DOHH2 (cell line): ENCODE results near the gene FBXL5.
A peak's percentile ranks its signal among the peaks of the same experiment; 100 is the strongest.

ENCODE experiments used
- H3F3A ChIP-seq: fragments of 200-600 bp; sonication (generic), shearing (Covaris generic); 2 replicates; pipeline ENCODE4 v1.6.0; 2016; ENCODE audit warnings: antibody characterized with exemption, mild to moderate bottlenecking; ENCODE audit not compliant: control insufficient read depth, insufficient read depth
- H3K27ac ChIP-seq: fragments of 200-600 bp; sonication (generic); 2 replicates; pipeline ENCODE4 v1.5.1; 2014; ENCODE audit warnings: low read depth, mild to moderate bottlenecking, low read length, moderate library complexity
- H3K27me3 ChIP-seq: fragments of 200-600 bp; sonication (generic); 2 replicates; pipeline ENCODE4 v1.6.1; 2014; ENCODE audit warnings: mild to moderate bottlenecking, low read length, mixed read lengths; ENCODE audit not compliant: control insufficient read depth
- H3K36me3 ChIP-seq: fragments of 200-600 bp; sonication (generic); 2 replicates; pipeline ENCODE4 v1.6.1; 2014; ENCODE audit warnings: mild to moderate bottlenecking, low read length, moderate library complexity, mixed read lengths; ENCODE audit not compliant: control insufficient read depth
- H3K4me1 ChIP-seq: fragments of 200-600 bp; sonication (generic); 2 replicates; pipeline ENCODE4 v1.6.1; 2014; ENCODE audit warnings: mild to moderate bottlenecking, low read length, mixed read lengths; ENCODE audit not compliant: control insufficient read depth
- H3K4me2 ChIP-seq: fragments of 200-600 bp; sonication (generic); 2 replicates; pipeline ENCODE4 v1.6.0; 2014; ENCODE audit warnings: mild to moderate bottlenecking, low read length, moderate library complexity
- H3K4me3 ChIP-seq: fragments of 200-600 bp; sonication (generic); 2 replicates; pipeline ENCODE4 v1.5.1; 2014; ENCODE audit warnings: mild to moderate bottlenecking, low read length, mixed read lengths
- H3K79me2 ChIP-seq: fragments of 200-600 bp; sonication (generic); 2 replicates; pipeline ENCODE4 v1.6.1; 2014; ENCODE audit warnings: mild to moderate bottlenecking, low read length, mixed read lengths; ENCODE audit not compliant: control insufficient read depth
- H3K9me2 ChIP-seq: fragments of 200-600 bp; sonication (generic); replicated peaks from 2 replicates; pipeline ENCODE4 v1.6.1; 2014; ENCODE audit warnings: mild to moderate bottlenecking, low read length, mixed read lengths; ENCODE audit not compliant: control insufficient read depth
- H3K9me3 ChIP-seq: fragments of 200-600 bp; sonication (generic); 2 replicates; pipeline ENCODE4 v1.6.1; 2014; ENCODE audit warnings: antibody characterized with exemption, low read length, mixed read lengths; ENCODE audit not compliant: control insufficient read depth, insufficient read depth
- H4K20me1 ChIP-seq: fragments of 200-600 bp; sonication (generic); 2 replicates; pipeline ENCODE4 v1.6.0; 2014; ENCODE audit warnings: low read depth, mild to moderate bottlenecking, antibody characterized with exemption, low read length, moderate library complexity; ENCODE audit not compliant: control insufficient read depth, insufficient read depth
- EZH2phosphoT487 ChIP-seq: fragments of 200-600 bp; sonication (generic); IDR thresholded peaks from 2 replicates; pipeline ENCODE4 v1.6.1; 2017; ENCODE audit warnings: borderline replicate concordance, mild to moderate bottlenecking, antibody characterized with exemption, low read length, moderate library complexity, mixed read lengths
- TF ChIP-seq, protein P1 (sequence below): fragments of 200-600 bp; sonication (generic); IDR thresholded peaks from one replicate; pipeline ENCODE4 v1.5.1; 2014; ENCODE audit warnings: antibody characterized with exemption, mild to moderate bottlenecking, low read depth, low read length; ENCODE audit not compliant: poor library complexity, severe bottlenecking

The FBXL5 gene

DNA sequence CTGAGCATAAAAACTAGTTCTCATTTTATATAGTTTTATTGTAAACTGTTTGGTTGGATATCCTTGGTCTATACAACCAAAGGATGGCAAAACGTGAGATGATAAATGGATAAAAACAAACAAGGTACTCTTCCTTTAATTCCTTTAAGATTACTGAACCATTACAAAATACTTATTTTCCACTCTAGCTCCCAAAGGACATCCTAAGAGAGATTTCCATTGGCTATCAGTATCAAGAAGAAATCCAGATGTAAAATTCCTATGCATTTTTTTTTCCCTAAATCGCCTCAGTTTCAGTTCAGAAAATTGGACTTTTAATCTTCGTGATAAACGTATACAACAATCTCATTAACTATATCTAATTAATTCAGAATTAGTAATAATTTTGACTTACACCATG is 2.3 kb downstream of the FBXL5 start:
- no peaks in the 10 kb centered on the region for H3K27me3 ChIP-seq
- peaks cover 5% of the 10 kb centered on the region for H4K20me1 ChIP-seq
- peaks cover 66% of the 10 kb centered on the region for H3K4me1 ChIP-seq
- TF ChIP-seq, protein P1, sequence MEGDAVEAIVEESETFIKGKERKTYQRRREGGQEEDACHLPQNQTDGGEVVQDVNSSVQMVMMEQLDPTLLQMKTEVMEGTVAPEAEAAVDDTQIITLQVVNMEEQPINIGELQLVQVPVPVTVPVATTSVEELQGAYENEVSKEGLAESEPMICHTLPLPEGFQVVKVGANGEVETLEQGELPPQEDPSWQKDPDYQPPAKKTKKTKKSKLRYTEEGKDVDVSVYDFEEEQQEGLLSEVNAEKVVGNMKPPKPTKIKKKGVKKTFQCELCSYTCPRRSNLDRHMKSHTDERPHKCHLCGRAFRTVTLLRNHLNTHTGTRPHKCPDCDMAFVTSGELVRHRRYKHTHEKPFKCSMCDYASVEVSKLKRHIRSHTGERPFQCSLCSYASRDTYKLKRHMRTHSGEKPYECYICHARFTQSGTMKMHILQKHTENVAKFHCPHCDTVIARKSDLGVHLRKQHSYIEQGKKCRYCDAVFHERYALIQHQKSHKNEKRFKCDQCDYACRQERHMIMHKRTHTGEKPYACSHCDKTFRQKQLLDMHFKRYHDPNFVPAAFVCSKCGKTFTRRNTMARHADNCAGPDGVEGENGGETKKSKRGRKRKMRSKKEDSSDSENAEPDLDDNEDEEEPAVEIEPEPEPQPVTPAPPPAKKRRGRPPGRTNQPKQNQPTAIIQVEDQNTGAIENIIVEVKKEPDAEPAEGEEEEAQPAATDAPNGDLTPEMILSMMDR = no peak
- TF ChIP-seq EZH2phosphoT487 = no peak
- H3K79me2 ChIP-seq = peaks cover 74% of the 10 kb centered on the region
- no peak overlapping the region for H3K27ac ChIP-seq
- peak overlapping the region; percentile 94 for H3K4me3 ChIP-seq
- peak overlapping the region; percentile 73 for H3K4me2 ChIP-seq
- peaks cover 17% of the 10 kb centered on the region; the same call in 1 of the 2 replicates for H3K36me3 ChIP-seq
- peaks cover 20% of the 10 kb centered on the region for H3F3A ChIP-seq
- H3K9me3 ChIP-seq = no peaks in the 10 kb centered on the region
- no peaks in the 10 kb centered on the region for H3K9me2 ChIP-seq

DNA sequence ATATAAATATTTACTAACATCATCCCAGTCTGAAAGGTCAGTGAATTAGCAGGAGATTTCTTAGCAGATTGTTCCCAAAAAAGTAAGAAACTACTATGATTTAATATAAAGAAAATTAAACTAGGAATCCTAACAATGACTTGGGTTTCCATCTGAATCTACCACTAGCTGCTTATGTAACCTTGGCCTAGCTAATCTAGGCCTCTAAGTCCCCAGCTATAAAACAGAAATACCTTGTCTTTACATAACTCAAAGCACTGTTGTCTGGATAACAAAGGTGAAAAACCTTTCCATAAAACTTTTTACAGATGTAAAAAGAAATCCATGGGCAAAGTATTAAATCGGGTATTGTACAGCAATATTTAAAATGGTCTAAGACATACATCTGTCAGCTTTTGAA is 3.0 kb downstream of the FBXL5 start:
- Histone ChIP-seq H3K4me2 (peak overlapping the region; percentile 73), H3F3A (peaks cover 14% of the 10 kb centered on the region), H3K9me3 (no peaks in the 10 kb centered on the region), H3K27ac (0 out of 2 replicates have a peak overlapping the region, but pooled peaks have one; percentile 3), H3K36me3 (peaks cover 12% of the 10 kb centered on the region; the same call in 1 of the 2 replicates), H4K20me1 (peaks cover 5% of the 10 kb centered on the region), H3K27me3 (no peaks in the 10 kb centered on the region), H3K4me1 (peaks cover 67% of the 10 kb centered on the region), H3K4me3 (peak overlapping the region; percentile 94), H3K9me2 (no peaks in the 10 kb centered on the region), H3K79me2 (peaks cover 80% of the 10 kb centered on the region)
- TF ChIP-seq EZH2phosphoT487 = no peak
- TF ChIP-seq, protein P1 = no peak

DNA sequence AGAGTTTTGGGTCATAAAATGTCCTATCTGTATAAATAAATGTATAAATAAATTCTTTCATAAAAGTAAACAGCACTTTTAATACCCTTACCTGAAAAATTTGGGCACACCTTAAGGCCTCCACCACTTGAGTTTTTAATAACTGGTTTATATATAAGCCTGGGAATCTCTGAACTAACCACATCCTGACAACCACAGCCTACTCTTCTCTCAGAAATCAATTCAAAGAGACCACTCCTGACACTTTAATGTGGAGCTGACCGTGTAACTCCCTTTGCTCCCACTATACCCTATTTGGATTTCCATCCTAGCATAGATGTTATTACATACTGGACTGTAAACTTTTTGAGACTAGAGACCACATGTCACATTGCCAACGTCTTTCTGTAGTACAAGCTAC is 3.5 kb downstream of the FBXL5 start:
- no peaks in the 10 kb centered on the region for H3K9me3 ChIP-seq
- H3K27ac ChIP-seq = 0 out of 2 replicates have a peak overlapping the region, but pooled peaks have one; percentile 3
- peaks cover 11% of the 10 kb centered on the region; the same call in 1 of the 2 replicates for H3K36me3 ChIP-seq
- TF ChIP-seq, protein P1 = no peak
- no peak for TF ChIP-seq EZH2phosphoT487
- peaks cover 9% of the 10 kb centered on the region; the same call in 1 of the 2 replicates for H3F3A ChIP-seq
- no peaks in the 10 kb centered on the region for H3K9me2 ChIP-seq
- no peaks in the 10 kb centered on the region for H3K27me3 ChIP-seq
- H3K4me3 ChIP-seq = peak overlapping the region; percentile 94
- H4K20me1 ChIP-seq = peaks cover 5% of the 10 kb centered on the region
- peaks cover 64% of the 10 kb centered on the region for H3K4me1 ChIP-seq
- H3K79me2 ChIP-seq = peaks cover 84% of the 10 kb centered on the region
- H3K4me2 ChIP-seq = peak overlapping the region; percentile 73
